ENCODE measurements around the gene NDUFC2. TPM values are rescaled to one million over a fixed set of nuclear protein-coding genes. Genes with fewer than 3 reads are reported as not detected.
"Not testable (repeated sequence)": the region's sequence is repeated elsewhere in the genome, so short reads cannot be mapped to it uniquely, and the experiment has no call there.

Gene NDUFC2
- total RNA-seq, 1 donor from 2014 or later, result 98.5 TPM

DNA sequence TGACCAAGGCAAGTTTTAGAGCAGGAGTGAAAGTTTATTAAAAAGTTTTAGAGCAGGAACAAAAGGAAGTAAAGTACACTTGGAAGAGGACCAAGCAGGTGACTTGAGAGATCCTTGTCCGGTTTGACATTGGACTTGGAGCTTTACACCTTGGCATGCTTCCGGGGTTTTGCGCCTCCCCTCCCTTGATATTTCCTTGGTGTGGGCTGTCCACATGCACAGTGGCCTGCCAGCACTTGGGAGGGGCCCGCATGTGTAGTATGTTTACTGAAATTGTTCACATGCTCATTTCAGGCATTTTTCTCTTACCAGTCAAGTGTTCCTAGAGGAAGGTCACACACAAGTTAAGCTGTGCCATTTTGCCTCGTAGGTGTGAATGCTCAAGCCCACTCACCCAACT, 35.0 kb downstream of the NDUFC2 start:
- H3K27me3 ChIP-seq (ENCODE audit: control insufficient read depth, insufficient read depth, low read length), result no peaks in the 10 kb centered on the region
- DNase-seq (ENCODE audit: low read depth), result no peak
- H3K36me3 ChIP-seq (ENCODE audit: control insufficient read depth, insufficient read depth, low read length), result no peaks in the 10 kb centered on the region
- TF ChIP-seq, protein P1, sequence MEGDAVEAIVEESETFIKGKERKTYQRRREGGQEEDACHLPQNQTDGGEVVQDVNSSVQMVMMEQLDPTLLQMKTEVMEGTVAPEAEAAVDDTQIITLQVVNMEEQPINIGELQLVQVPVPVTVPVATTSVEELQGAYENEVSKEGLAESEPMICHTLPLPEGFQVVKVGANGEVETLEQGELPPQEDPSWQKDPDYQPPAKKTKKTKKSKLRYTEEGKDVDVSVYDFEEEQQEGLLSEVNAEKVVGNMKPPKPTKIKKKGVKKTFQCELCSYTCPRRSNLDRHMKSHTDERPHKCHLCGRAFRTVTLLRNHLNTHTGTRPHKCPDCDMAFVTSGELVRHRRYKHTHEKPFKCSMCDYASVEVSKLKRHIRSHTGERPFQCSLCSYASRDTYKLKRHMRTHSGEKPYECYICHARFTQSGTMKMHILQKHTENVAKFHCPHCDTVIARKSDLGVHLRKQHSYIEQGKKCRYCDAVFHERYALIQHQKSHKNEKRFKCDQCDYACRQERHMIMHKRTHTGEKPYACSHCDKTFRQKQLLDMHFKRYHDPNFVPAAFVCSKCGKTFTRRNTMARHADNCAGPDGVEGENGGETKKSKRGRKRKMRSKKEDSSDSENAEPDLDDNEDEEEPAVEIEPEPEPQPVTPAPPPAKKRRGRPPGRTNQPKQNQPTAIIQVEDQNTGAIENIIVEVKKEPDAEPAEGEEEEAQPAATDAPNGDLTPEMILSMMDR (IDR thresholded peaks at IDR 0.05; ENCODE audit: insufficient read depth, low read length, poor library complexity, severe bottlenecking), result no peak
- H3K4me3 ChIP-seq (ENCODE audit: low read depth, low read length), result no peak overlapping the region

DNA sequence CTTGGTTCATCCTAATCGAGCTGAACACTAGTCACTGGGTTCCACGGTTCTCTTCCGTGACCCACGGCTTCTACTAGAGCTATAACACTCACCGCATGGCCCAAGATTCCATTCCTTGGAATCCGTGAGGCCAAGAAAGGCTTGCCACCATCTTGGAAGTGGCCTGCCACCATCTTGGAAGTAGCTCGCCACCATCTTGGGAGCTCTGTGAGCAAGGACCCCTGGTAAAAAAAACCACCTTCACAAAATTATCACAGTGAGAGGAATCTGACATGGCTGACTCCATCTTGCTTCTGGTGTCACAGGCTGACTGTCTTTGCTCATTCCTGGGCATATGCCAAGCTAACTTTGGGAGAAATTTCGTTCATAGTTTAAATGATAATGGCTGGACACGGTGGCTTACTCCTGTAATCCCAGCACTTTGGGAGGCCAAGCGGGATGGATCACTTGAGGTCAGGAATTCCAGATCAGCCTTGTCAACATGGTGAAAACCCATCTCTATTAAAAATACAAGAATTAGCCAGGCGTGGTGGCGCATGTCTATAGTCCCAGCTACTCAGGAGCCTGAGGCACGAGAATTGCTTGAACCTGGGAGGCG, 37.7 kb downstream of the NDUFC2 start:
- DNase-seq (ENCODE audit: low read depth), result no peak
- TF ChIP-seq, protein P1 (IDR thresholded peaks at IDR 0.05; ENCODE audit: insufficient read depth, low read length, poor library complexity, severe bottlenecking), result no peak
- Histone ChIP-seq H3K4me3 (ENCODE audit: low read depth, low read length) (no peak overlapping the region), H3K27me3 (ENCODE audit: control insufficient read depth, insufficient read depth, low read length) (no peaks in the 10 kb centered on the region), H3K36me3 (ENCODE audit: control insufficient read depth, insufficient read depth, low read length) (no peaks in the 10 kb centered on the region)

DNA sequence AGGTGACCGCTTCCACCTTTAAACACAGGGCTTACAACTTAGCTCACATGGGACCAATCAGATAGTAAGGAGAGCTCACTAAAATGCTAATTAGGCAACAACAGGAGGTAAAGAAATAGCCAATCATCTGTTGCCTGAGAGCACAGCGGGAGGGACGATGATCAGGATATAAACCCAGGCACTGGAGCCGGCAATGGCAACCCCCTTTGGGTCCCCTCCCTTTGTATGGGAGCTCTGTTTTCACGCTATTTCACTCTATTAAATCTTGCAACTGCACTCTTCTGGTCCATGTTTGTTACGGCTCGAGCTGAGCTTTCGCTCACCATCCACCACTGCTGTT, 38.3 kb downstream of the NDUFC2 start:
- not testable (repeated sequence) for H3K27me3 ChIP-seq (ENCODE audit: control insufficient read depth, insufficient read depth, low read length); H3K4me3 ChIP-seq (ENCODE audit: low read depth, low read length); H3K36me3 ChIP-seq (ENCODE audit: control insufficient read depth, insufficient read depth, low read length); DNase-seq (ENCODE audit: low read depth)

DNA sequence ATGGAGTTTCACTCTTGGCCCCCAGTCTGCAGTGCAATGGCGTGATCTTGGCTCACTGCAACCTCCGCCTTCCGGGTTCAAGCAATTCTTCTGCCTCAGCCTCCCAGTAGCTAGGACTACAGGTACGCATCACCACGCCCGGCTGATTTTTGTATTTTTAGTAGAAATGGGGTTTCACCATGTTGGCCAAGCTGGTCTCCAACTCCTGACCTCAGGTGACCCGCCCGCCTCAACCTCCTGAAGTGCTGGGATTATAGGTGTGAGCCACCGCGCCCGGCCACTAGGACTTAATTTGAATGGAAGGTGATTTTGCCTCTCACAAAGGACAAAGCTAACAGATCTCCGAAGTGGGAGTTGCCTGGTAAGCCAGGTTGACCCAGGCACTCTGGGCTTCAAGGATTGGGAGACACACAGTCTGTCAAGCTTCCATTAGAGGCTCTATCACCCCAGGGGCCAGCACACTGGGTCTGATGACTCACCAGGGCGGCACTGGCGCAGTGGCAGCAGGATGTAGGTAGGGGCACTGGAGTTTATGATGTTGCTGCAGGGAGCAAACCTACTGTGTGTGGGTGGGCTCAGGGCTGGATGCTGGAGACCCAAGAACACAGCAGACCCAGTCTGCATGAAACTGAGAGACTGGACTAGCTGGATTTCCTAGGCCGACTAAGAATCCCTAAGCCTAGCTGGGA, 38.8 kb downstream of the NDUFC2 start:
- H3K27me3 ChIP-seq (ENCODE audit: control insufficient read depth, insufficient read depth, low read length), result no peaks in the 10 kb centered on the region
- TF ChIP-seq, protein P1 (IDR thresholded peaks at IDR 0.05; ENCODE audit: insufficient read depth, low read length, poor library complexity, severe bottlenecking), result no peak
- H3K4me3 ChIP-seq (ENCODE audit: low read depth, low read length), result no peak overlapping the region
- DNase-seq (ENCODE audit: low read depth), result no peak
- H3K36me3 ChIP-seq (ENCODE audit: control insufficient read depth, insufficient read depth, low read length), result no peaks in the 10 kb centered on the region

DNA sequence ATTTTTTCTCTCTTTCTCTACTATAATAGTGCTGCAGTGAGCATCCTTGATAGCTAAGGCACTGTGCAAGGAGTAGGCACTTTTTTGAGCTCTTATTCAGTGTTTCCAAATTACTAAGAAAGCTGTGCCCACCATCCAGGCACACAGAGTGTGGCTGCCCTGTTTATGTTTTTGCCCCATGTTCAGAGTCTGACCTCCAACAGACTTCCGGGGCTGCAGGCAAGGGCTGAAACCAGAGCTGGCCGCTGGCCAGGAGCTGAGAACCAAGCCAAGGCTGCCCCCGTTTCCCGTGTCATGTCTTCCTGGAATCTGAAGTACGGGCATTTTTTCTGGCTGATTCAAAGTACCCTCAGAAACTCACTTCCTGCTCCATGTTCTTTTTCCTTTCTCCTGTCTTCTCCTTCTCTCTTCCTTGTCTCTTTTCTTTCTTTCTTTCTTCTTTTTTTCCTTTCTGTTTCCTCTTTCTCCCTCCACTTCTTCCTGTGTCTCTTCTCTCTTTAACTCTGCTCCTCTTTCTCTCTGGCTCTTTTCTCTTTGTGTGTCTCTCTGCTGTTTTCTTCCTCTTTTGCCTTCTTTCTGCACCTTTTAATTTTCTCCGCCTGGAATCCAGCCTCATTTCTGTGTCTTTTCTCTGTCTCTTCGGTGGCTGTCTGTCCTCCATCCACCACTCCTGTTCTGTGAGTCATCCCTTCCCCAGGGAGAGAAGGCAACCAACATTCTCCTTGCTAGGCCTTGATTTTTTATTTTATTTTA, 39.6 kb downstream of the NDUFC2 start:
- DNase-seq (ENCODE audit: low read depth), result no peak
- Histone ChIP-seq H3K27me3 (ENCODE audit: control insufficient read depth, insufficient read depth, low read length) (no peaks in the 10 kb centered on the region), H3K4me3 (ENCODE audit: low read depth, low read length) (no peak overlapping the region), H3K36me3 (ENCODE audit: control insufficient read depth, insufficient read depth, low read length) (no peaks in the 10 kb centered on the region)
- TF ChIP-seq, protein P1 (IDR thresholded peaks at IDR 0.05; ENCODE audit: insufficient read depth, low read length, poor library complexity, severe bottlenecking), result no peak

DNA sequence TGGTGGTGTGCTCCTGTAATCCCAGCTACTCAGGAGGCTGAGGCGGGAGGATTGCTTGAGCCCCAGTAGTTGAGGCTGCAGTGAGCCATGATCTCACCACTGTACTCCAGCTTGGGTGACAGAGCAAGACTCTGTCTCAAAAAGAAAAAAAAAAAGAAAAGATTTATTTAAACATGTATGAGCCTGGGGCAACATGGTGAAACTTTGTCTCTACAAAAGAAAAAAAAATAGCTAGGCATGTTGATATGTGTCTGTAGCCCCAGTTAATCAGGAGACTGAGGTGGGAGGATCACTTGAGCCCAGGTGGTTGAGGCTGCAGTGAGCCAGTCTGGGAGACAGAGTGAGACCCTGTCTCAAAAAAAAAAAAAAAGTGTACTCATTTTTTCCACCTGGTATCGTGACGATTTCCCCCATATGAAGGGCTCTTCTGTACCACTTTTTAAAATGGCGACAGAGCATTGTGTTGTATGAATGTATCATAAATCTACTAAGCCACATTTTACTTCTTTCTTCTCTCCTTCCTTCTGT, 40.2 kb downstream of the NDUFC2 start:
- no peak for DNase-seq (ENCODE audit: low read depth)
- TF ChIP-seq, protein P1 (IDR thresholded peaks at IDR 0.05; ENCODE audit: insufficient read depth, low read length, poor library complexity, severe bottlenecking), result no peak
- Histone ChIP-seq H3K27me3 (ENCODE audit: control insufficient read depth, insufficient read depth, low read length) (no peaks in the 10 kb centered on the region), H3K36me3 (ENCODE audit: control insufficient read depth, insufficient read depth, low read length) (no peaks in the 10 kb centered on the region), H3K4me3 (ENCODE audit: low read depth, low read length) (no peak overlapping the region)
